ENCODE results near the gene PHLDB1. TPM values are rescaled to one million over a fixed set of nuclear protein-coding genes. Genes with fewer than 3 reads are reported as not detected.

Gene PHLDB1
- total RNA-seq, 1 experiment from 2014 or later = 36.2 TPM

GRCh38 chr11:118648291-118648690 lies 40.9 kb downstream of the PHLDB1 start:
- Histone ChIP-seq H3K4me1 (ENCODE audit: control insufficient read depth in 1 of 2, insufficient read depth in 2 of 2, low read length in 2 of 2) (peaks cover 0 to 8% of the 10 kb centered on the region in 2 experiments; a peak in 1 of 4 replicates), H3K27me3 (ENCODE audit: insufficient read depth, low read length) (no peaks in the 10 kb centered on the region), H2AFZ (ENCODE audit: low read depth, low read length, poor library complexity, severe bottlenecking) (no peak overlapping the region), H3K9ac (ENCODE audit: low read length) (no peak overlapping the region), H4K20me1 (ENCODE audit: insufficient read depth) (no peaks in the 10 kb centered on the region), H3K9me3 (ENCODE audit: control insufficient read depth in 1 of 2, insufficient read depth in 1 of 2, low read depth in 1 of 2, low read length in 2 of 2) (no peaks in the 10 kb centered on the region), H3K79me2 (ENCODE audit: insufficient read depth, low read length) (no peaks in the 10 kb centered on the region), H3K4me2 (ENCODE audit: low read length) (no peak overlapping the region), H3K9me2 (ENCODE audit: insufficient read depth) (no peaks in the 10 kb centered on the region), H3K4me3 (replicated peaks in 1 of 2; ENCODE audit: low read depth in 1 of 2, low read length in 2 of 2) (no peak overlapping the region), H3K27ac (ENCODE audit: low read depth, low read length) (no peak overlapping the region), H3K36me3 (ENCODE audit: control insufficient read depth in 1 of 2, insufficient read depth in 2 of 2, low read length in 2 of 2) (peaks cover 14 to 16% of the 10 kb centered on the region in 2 experiments; a peak in 3 of 4 replicates)
- intact Hi-C loops (cut with micrococcal nuclease) = no loop called here
- POLR2A ChIA-PET = no interaction called here
- ATAC-seq = no peak
- CTCF ChIA-PET = no interaction called here
- BruUV-seq (replicated peaks) = no TSS peak
- TF ChIP-seq REST (IDR thresholded peaks at IDR 0.05; ENCODE audit: low read depth) = no peak
- TF ChIP-seq SP1 (IDR thresholded peaks at IDR 0.05; ENCODE audit: low read depth) = no peak
- no peak for TF ChIP-seq ZBTB33 (IDR thresholded peaks at IDR 0.05; ENCODE audit: extremely low read depth, insufficient replicate concordance, low read length)
- no peak for TF ChIP-seq ATF3 (IDR thresholded peaks at IDR 0.05)
- TF ChIP-seq, protein P1, sequence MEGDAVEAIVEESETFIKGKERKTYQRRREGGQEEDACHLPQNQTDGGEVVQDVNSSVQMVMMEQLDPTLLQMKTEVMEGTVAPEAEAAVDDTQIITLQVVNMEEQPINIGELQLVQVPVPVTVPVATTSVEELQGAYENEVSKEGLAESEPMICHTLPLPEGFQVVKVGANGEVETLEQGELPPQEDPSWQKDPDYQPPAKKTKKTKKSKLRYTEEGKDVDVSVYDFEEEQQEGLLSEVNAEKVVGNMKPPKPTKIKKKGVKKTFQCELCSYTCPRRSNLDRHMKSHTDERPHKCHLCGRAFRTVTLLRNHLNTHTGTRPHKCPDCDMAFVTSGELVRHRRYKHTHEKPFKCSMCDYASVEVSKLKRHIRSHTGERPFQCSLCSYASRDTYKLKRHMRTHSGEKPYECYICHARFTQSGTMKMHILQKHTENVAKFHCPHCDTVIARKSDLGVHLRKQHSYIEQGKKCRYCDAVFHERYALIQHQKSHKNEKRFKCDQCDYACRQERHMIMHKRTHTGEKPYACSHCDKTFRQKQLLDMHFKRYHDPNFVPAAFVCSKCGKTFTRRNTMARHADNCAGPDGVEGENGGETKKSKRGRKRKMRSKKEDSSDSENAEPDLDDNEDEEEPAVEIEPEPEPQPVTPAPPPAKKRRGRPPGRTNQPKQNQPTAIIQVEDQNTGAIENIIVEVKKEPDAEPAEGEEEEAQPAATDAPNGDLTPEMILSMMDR (IDR thresholded peaks at IDR 0.05 in 2 of 3, conservative IDR thresholded peaks at IDR 0.05 in 1 of 3; ENCODE audit: borderline replicate concordance in 1 of 3, insufficient read depth in 1 of 3, low read depth in 2 of 3, low read length in 2 of 3) = no peak
- TF ChIP-seq ZNF274 (IDR thresholded peaks at IDR 0.05; ENCODE audit: low read depth, low read length) = no peak
- TF ChIP-seq POLR2A (IDR thresholded peaks at IDR 0.05; ENCODE audit: borderline replicate concordance, extremely low read depth, insufficient read depth, insufficient read length) = no peak
- TF ChIP-seq CEBPB (IDR thresholded peaks at IDR 0.05; ENCODE audit: low read depth) = no peak
- TF ChIP-seq EZH2 (IDR thresholded peaks at IDR 0.05) = no peak
- no peak for TF ChIP-seq YY1 (IDR thresholded peaks at IDR 0.05; ENCODE audit: extremely low read depth, insufficient replicate concordance, low read depth, low read length)
- TF ChIP-seq ELF1 (IDR thresholded peaks at IDR 0.05; ENCODE audit: borderline replicate concordance, low read depth) = no peak
- no peak for TF ChIP-seq RAD21 (IDR thresholded peaks at IDR 0.05; ENCODE audit: low read depth)
- TF ChIP-seq SIN3A (IDR thresholded peaks at IDR 0.05; ENCODE audit: low read depth) = no peak
- TF ChIP-seq FOSL1 (IDR thresholded peaks at IDR 0.05; ENCODE audit: low read depth) = no peak
- TF ChIP-seq POLR2AphosphoS5 (IDR thresholded peaks at IDR 0.05; ENCODE audit: low read depth, low read length) = no peak
- TF ChIP-seq MAX (IDR thresholded peaks at IDR 0.05) = no peak
- no peak for TF ChIP-seq TCF7L2 (IDR thresholded peaks at IDR 0.05; ENCODE audit: borderline replicate concordance, extremely low read depth, insufficient read depth, insufficient read length)
- no peak for TF ChIP-seq CBX3 (IDR thresholded peaks at IDR 0.05; ENCODE audit: low read depth)
- DNase-seq (ENCODE audit: low read depth, low spot score) = no peak
- RAD21 ChIA-PET (ENCODE audit: low non-redundant PET in 1 of 2, low total read pairs in 2 of 2, uncharacterized antibody in 2 of 2, unreplicated experiment in 2 of 2) = no interaction called here

Measured in HCT116 (cell line).